GM19351 (cell line): ENCODE data around the gene FARS2.

Experiments
- ATAC-seq: cut with Tn5 transposase; IDR thresholded peaks from one replicate; pipeline ENCODE4 v1.9.1; 2021; ENCODE audit warnings: mild to moderate bottlenecking, moderate library complexity; ENCODE audit not compliant: unreplicated experiment

FARS2 gene

DNA sequence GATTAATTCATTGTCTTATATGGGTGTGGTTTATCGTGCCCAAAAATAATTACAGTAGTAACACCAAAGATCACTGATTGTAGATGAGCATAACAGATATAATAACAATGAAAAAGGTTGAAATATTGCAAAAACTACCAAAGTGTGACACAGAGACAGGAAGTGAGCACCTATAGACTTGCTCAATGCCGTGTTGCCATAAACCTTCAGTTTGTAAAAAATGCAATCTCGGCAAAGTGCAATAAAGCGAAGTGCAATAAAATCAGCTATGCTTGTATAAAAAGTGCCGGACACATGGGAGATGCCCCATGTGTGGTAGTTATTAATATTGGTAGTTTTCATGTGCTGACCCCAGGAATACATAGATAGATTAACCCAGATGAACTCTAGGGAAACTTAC is 552.8 kb downstream of the FARS2 start:
- no peak for ATAC-seq

DNA sequence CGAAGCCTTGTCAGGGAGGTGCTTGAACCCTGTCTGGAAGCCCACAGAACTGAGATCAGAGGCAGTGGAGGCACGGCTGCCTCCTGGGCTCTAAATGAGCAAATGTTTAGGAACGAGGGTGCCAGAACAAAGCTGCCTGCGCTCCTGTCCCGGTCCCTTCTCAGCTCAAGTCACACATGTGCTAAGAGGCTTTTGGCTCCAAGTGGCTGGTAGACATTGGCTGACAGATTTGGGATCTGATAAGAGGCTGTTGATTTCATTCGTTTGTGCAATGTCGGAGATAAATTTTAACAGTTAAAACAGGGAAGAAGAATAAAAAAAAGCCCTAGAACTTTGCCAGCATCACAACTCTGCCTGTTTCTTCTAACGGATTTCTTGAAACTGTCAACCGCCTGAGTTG is 553.6 kb downstream of the FARS2 start:
- no peak for ATAC-seq

DNA sequence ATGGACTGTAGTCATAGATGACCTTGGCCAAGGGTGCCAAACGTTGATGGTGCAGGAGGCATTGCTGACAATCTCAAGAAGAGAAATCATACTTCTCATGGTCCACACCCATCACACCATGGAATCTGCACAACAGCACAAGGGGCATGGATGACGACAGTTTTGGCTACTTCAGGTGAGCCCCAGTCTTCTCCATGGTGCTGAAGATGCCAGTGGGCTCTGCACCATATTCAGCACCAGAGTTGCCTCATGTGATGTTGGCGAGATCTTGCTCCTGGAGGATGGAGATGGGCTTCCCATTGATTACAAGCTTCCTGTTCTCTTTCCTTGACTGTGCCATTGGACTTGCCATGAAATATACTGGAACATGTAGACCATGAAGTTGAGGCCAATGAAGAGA is 556.6 kb downstream of the FARS2 start:
- no peak for ATAC-seq

- no peak for ATAC-seq
Observed at GRCh38 chr6:5818959-5819358, 557.6 kb downstream of the FARS2 start.
